GM23338 (cell line): ENCODE measurements around the gene CIDEA. TPM values are rescaled to one million over a fixed set of nuclear protein-coding genes. Genes with fewer than 3 reads are reported as not detected.

Experiments used
- CREB1 ChIP-seq: fragments of 250-450 bp; sonication (Bioruptor Pico); IDR thresholded peaks from 2 replicates; pipeline ENCODE4 v1.5.0; 2020; ENCODE audit warnings: low read depth, mild to moderate bottlenecking, moderate library complexity
- CTCF ChIP-seq, 2 experiments: fragments of 200-600 bp in 1 of 2; sonication (generic) in 1 of 2; conservative IDR thresholded peaks; 2 replicates each; pipeline versions ENCODE4 v1.5.1 to v1.6.1; 2016 to 2017; ENCODE audit warnings: antibody characterized with exemption in 2 of 2, low read depth in 2 of 2, mild to moderate bottlenecking in 2 of 2, moderate library complexity in 1 of 2
- ETS1 ChIP-seq: IDR thresholded peaks from 2 replicates; pipeline ENCODE4 v1.6.1; 2016; ENCODE audit warnings: antibody characterized with exemption
- EZH2 ChIP-seq: fragments of 200-600 bp; sonication (generic); IDR thresholded peaks from one replicate; pipeline ENCODE4 v1.8.0; 2017; ENCODE audit warnings: antibody characterized with exemption, mild to moderate bottlenecking, low read depth; ENCODE audit not compliant: unreplicated experiment
- EZH2phosphoT487 ChIP-seq: fragments of 200-600 bp; sonication (generic); IDR thresholded peaks from one replicate; pipeline ENCODE4 v1.8.1; 2018; ENCODE audit warnings: antibody characterized with exemption; ENCODE audit not compliant: unreplicated experiment
- JUNB ChIP-seq: IDR thresholded peaks from one replicate; pipeline ENCODE4 v1.6.1; 2016; ENCODE audit warnings: antibody characterized with exemption; ENCODE audit not compliant: unreplicated experiment
- NANOG ChIP-seq: IDR thresholded peaks from 2 replicates; pipeline ENCODE4 v1.6.1; 2016; ENCODE audit warnings: antibody characterized with exemption, borderline replicate concordance
- POLR2AphosphoS5 ChIP-seq: IDR thresholded peaks from 2 replicates; pipeline ENCODE4 v1.6.1; 2016; ENCODE audit warnings: antibody characterized with exemption, low read depth
- REST ChIP-seq: IDR thresholded peaks from one replicate; pipeline ENCODE4 v1.6.1; 2018; ENCODE audit warnings: antibody characterized with exemption; ENCODE audit not compliant: unreplicated experiment
- STAT1 ChIP-seq: IDR thresholded peaks from one replicate; pipeline ENCODE4 v1.6.1; 2016; ENCODE audit warnings: antibody characterized with exemption; ENCODE audit not compliant: unreplicated experiment
- ZNF114 ChIP-seq: fragments of 250-450 bp; sonication (Bioruptor Pico); IDR thresholded peaks from 2 replicates; pipeline ENCODE4 v1.5.0; 2020; ENCODE audit warnings: mild to moderate bottlenecking, moderate library complexity
- ZNF331 ChIP-seq: fragments of 250-450 bp; sonication (Bioruptor Pico); IDR thresholded peaks from 2 replicates; pipeline ENCODE4 v1.5.0; 2020; ENCODE audit warnings: low read depth, mild to moderate bottlenecking, moderate library complexity
- polyA plus RNA-seq: library from polyadenylated mRNA; unstranded; fragments of >200 nt; fragmentation: Nextera tagmentation; extraction: Ambion mirVana; gene quantifications from 2 replicates; pipeline ENCODE4 v1.2.1, GENCODE V29; 2016
- total RNA-seq: library from RNA; depleted of rRNA; stranded (reverse); fragments of >200 nt; shearing (Covaris generic); gene quantifications from 2 replicates; pipeline ENCODE4 v1.2.3, GENCODE V29; 2014

The CIDEA gene
- total and polyA plus RNA-seq, 2 experiments from 2014 or later, result 0.45 TPM; not detected in 1

- TF ChIP-seq JUNB (no peak), STAT1 (no peak), REST (no peak), ETS1 (no peak), CREB1 (CRISPR knock-in tag) (no peak), EZH2 (no peak), EZH2phosphoT487 (no peak), CTCF (conservative IDR thresholded peaks at IDR 0.05; ENCODE audit: low read depth in 2 of 2) (no peak), ZNF114 (CRISPR knock-in tag) (no peak), POLR2AphosphoS5 (no peak), NANOG (no peak), ZNF331 (CRISPR knock-in tag) (no peak)
Measured at GRCh38 chr18:12302391-12303147, 48.4 kb downstream of the CIDEA start (continued).
